Subcutaneous adipose tissue (tissue), 4 donors: ENCODE results near the gene VPS41. TPM values are rescaled to one million over a fixed set of nuclear protein-coding genes. Genes with fewer than 3 reads are reported as not detected.

Experiments
- CTCF ChIP-seq: fragments of 450-650 bp; IDR thresholded peaks from one replicate; pipeline ENCODE4 v1.5.1; 2016; ENCODE audit warnings: low read depth, mild to moderate bottlenecking, control low read depth, antibody characterized with exemption, moderate library complexity
- total RNA-seq, 4 donors: library from RNA; depleted of rRNA; stranded (reverse); fragments of >200 nt; gene quantifications; one replicate each; pipeline ENCODE4 v1.1.0, GENCODE V29; 2016

VPS41 gene
- total RNA-seq, 4 donors from 2014 or later = 41.9 to 61.8 (median 55.0) TPM

- TF ChIP-seq CTCF = no peak
These were observed 222.1 kb downstream of the VPS41 start for GRCh38 chr7:38686888-38687287.

- TF ChIP-seq CTCF = no peak
These were observed 223.1 kb downstream of the VPS41 start for GRCh38 chr7:38685851-38686250.

- no peak for TF ChIP-seq CTCF
These were observed 226.4 kb downstream of the VPS41 start for GRCh38 chr7:38682606-38683005.

- no peak for TF ChIP-seq CTCF
These were observed 227.1 kb downstream of the VPS41 start for GRCh38 chr7:38681882-38682281.

GRCh38 chr7:38679419-38679818 lies 229.6 kb downstream of the VPS41 start:
- TF ChIP-seq CTCF = no peak

- no peak for TF ChIP-seq CTCF
These were observed 230.3 kb downstream of the VPS41 start for GRCh38 chr7:38678698-38679054.

- no peak for TF ChIP-seq CTCF
These were observed 230.9 kb downstream of the VPS41 start for GRCh38 chr7:38677981-38678697.
